ENCODE data around the gene RTBDN. TPM values are rescaled to one million over a fixed set of nuclear protein-coding genes. Genes with fewer than 3 reads are reported as not detected.

RTBDN gene
- total and polyA plus RNA-seq, 9 donors, result not detected

DNA sequence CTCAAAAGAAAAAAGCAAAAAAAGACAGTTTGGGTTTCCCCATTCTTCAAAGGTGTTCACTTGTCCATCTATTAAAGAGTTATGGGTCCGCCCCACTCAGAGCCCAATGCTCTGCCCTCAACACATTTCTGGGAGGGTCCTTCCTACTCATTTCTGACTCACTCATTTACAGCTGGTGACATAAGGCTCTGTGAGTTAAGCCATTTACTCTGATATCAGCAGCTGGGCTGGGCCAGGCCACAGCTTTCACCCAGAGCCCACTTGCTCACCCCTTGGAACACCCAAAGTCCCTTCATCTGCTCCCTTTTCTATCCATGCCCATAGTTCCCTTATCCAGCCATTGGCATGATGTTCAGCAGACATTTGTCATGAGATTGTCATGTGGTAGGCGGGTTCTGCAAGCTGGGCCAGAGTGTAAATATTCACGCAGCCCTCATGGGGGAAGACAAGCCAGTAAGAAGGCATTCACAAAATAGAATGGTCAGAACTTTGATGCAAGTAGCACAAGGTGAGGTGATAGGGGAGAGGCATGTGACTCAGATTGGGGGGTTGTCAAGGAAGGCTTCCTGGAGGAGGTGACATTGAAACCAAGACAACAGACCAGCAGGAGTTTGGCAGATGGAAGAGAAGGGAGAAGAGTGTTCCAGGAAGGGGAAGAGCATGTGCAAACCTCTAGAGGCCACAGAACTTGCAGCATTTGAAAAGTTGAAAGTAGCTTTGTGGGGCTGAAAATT is 9.8 kb upstream of the RTBDN start:
- intact Hi-C loops (cut with DNase I), result no loop called here
- Histone ChIP-seq H3K27me3 (peaks cover 3% of the 10 kb centered on the region), H3K27ac (no peak overlapping the region), H3K4me1 (ENCODE audit: insufficient read depth) (peaks cover 5% of the 10 kb centered on the region), H3K36me3 (no peaks in the 10 kb centered on the region), H3K9me3 (no peaks in the 10 kb centered on the region), H3K4me3 (no peak overlapping the region)
- DNase-seq, result no peak
- 74 to 86% (median 77%) methylated on average over 3 of the region's 3 CpGs for WGBS, 3 donors
- TF ChIP-seq CTCF (IDR thresholded peaks at IDR 0.05) (no peak), POLR2A (IDR thresholded peaks at IDR 0.05) (no peak), EP300 (IDR thresholded peaks at IDR 0.05) (no peak)

DNA sequence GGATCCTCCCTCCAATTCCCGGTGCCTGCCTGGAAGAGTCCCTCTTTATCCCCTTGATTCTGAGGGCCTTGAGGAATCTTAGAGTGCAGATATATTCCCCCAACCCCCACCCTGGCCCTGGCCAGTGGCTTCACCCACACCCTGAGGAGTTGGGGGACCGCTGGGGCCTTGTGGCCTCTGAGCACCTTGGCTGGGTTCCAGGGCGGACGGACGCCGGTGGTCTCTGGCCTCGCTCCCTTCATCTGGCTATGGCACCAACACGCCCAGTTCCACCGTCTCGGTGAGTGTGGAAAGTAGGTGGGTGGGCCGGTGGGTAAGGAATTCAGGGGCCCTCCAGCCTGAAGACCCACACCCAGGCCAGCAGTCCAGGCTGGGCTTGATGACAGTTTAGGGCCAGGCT is 8.9 kb upstream of the RTBDN start:
- TF ChIP-seq CTCF (IDR thresholded peaks at IDR 0.05) (no peak), EP300 (IDR thresholded peaks at IDR 0.05) (no peak), POLR2A (IDR thresholded peaks at IDR 0.05) (no peak)
- Histone ChIP-seq H3K27me3 (peaks cover 3% of the 10 kb centered on the region), H3K36me3 (no peaks in the 10 kb centered on the region), H3K4me1 (ENCODE audit: insufficient read depth) (peaks cover 5% of the 10 kb centered on the region), H3K9me3 (no peaks in the 10 kb centered on the region), H3K4me3 (no peak overlapping the region), H3K27ac (no peak overlapping the region)
- no peak for DNase-seq
- 66 to 71% (median 66%) methylated on average over 11 of the region's 11 CpGs for WGBS, 3 donors
- intact Hi-C loops (cut with DNase I), result no loop called here

- TF ChIP-seq EP300 (IDR thresholded peaks at IDR 0.05) (no peak), POLR2A (IDR thresholded peaks at IDR 0.05) (no peak), CTCF (IDR thresholded peaks at IDR 0.05) (no peak)
- no peak overlapping the region for H3K4me3 ChIP-seq
- no peak overlapping the region for H3K27ac ChIP-seq
- peaks cover 8% of the 10 kb centered on the region for H3K27me3 ChIP-seq
- intact Hi-C loops (cut with DNase I), result no loop called here
- H3K9me3 ChIP-seq, result no peaks in the 10 kb centered on the region
- no peak for DNase-seq
- WGBS, 3 donors, result 89 to 92% (median 90%) methylated on average over 18 of the region's 18 CpGs
- peaks cover 5% of the 10 kb centered on the region for H3K4me1 ChIP-seq (ENCODE audit: insufficient read depth)
- H3K36me3 ChIP-seq, result no peaks in the 10 kb centered on the region
Measured at GRCh38 chr19:12842511-12842910, 8.1 kb upstream of the RTBDN start.

GRCh38 chr19:12841094-12841493 is 6.7 kb upstream of the RTBDN start:
- no peak for TF ChIP-seq EP300 (IDR thresholded peaks at IDR 0.05)
- TF ChIP-seq POLR2A (IDR thresholded peaks at IDR 0.05), result no peak
- no peak for TF ChIP-seq CTCF (IDR thresholded peaks at IDR 0.05)
- Histone ChIP-seq H3K27me3 (peaks cover 8% of the 10 kb centered on the region), H3K9me3 (no peaks in the 10 kb centered on the region), H3K4me3 (no peak overlapping the region), H3K27ac (no peak overlapping the region), H3K4me1 (ENCODE audit: insufficient read depth) (peaks cover 5% of the 10 kb centered on the region), H3K36me3 (no peaks in the 10 kb centered on the region)
- no peak for DNase-seq
- intact Hi-C loops (cut with DNase I), result no loop called here
- WGBS, 3 donors, result 1 to 4% (median 1%) methylated on average over 29 of the region's 29 CpGs
